ENCODE data around the gene SPESP1. TPM values are rescaled to one million over a fixed set of nuclear protein-coding genes. Genes with fewer than 3 reads are reported as not detected.

SPESP1 gene
- total and polyA plus RNA-seq, 9 of the 15 experiments (the other 6 are each of a cell fraction or from before 2014, with no cell fraction given): not detected

DNA sequence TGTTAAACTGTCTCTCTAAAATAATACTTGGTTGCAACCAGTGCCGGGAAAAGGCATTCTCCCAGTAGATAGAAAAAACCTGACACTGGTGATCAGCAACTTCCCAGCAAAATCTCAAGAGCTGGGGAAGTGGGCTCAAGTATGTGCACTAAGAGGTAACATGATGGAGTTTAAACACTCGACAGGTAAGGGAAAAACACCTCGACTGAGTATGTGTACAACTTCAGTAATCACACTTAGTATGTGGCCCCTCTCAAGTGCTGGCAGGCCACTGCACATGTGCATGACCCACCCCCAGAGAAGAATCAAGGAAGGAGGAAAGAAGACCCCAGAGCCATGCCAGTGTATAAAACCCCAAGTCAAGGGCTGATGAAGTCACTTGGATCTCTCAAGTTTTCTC is 27.4 kb downstream of the SPESP1 start:
- BruUV-seq (replicated peaks): no TSS peak
- no peak overlapping the region for H2AFZ ChIP-seq (ENCODE audit: low read depth, low read length)
- in situ Hi-C loops (cut with MboI) (no loop called here), intact Hi-C loops (cut with micrococcal nuclease) (no loop called here)
- H3K36me3 ChIP-seq (ENCODE audit: control insufficient read depth, insufficient read depth, low read length): no peaks in the 10 kb centered on the region
- no peaks in the 10 kb centered on the region for H3K79me2 ChIP-seq (ENCODE audit: control insufficient read depth, insufficient read depth, low read length)
- no peak overlapping the region for H3K27ac ChIP-seq (ENCODE audit: extremely low read depth, low read depth, low read length)
- no peaks in the 10 kb centered on the region for H3K27me3 ChIP-seq (ENCODE audit: control insufficient read depth in 2 of 2, insufficient read depth in 2 of 2, low read length in 2 of 2)
- no peak overlapping the region for H3K4me3 ChIP-seq
- H3K9me3 ChIP-seq (replicated peaks; ENCODE audit: control insufficient read depth, insufficient read depth, low read depth, low read length): no peaks in the 10 kb centered on the region
- H3K4me1 ChIP-seq (replicated peaks in 1 of 2; ENCODE audit: control insufficient read depth in 2 of 2, insufficient read depth in 2 of 2, low read length in 2 of 2): no peaks in the 10 kb centered on the region
- ChIA-PET POLR2A (no interaction called here), CTCF (ENCODE audit: low intra/inter-chr PET ratio) (no interaction called here)
- ATAC-seq (no peak), FAIRE-seq (no peak), DNase-seq (ENCODE audit: extremely low read depth in 1 of 4, low spot score in 3 of 4) (no peak)
- H4K20me1 ChIP-seq (replicated peaks; ENCODE audit: control insufficient read depth, insufficient read depth, low read length): no peaks in the 10 kb centered on the region
- no peaks in the 10 kb centered on the region for H3K9me1 ChIP-seq (ENCODE audit: control insufficient read depth, insufficient read depth, low read length)
- H3K4me2 ChIP-seq (ENCODE audit: insufficient read depth, low read length): no peak overlapping the region
- TF ChIP-seq EHMT2 (IDR thresholded peaks at IDR 0.05) (no peak), HDAC3 (IDR thresholded peaks at IDR 0.05; ENCODE audit: borderline replicate concordance, partially characterized antibody) (no peak), ZNF75A (CRISPR knock-in tag; IDR thresholded peaks at IDR 0.05) (no peak), GTF2F1 (IDR thresholded peaks at IDR 0.05; ENCODE audit: low read depth, low read length) (no peak), MTF1 (CRISPR knock-in tag; IDR thresholded peaks at IDR 0.05; ENCODE audit: borderline replicate concordance) (no peak), SOX6 (IDR thresholded peaks at IDR 0.05) (no peak), KDM1A (IDR thresholded peaks at IDR 0.05) (no peak), XRCC4 (IDR thresholded peaks at IDR 0.05; ENCODE audit: extremely low read depth, insufficient read depth, insufficient read length) (no peak), CEBPB (tag; IDR thresholded peaks at IDR 0.05) (no peak), ZNF165 (CRISPR knock-in tag; IDR thresholded peaks at IDR 0.05; ENCODE audit: borderline replicate concordance) (no peak), ARNT (IDR thresholded peaks at IDR 0.05) (no peak), CCNT2 (IDR thresholded peaks at IDR 0.05; ENCODE audit: borderline replicate concordance, extremely low read depth, insufficient read length, low read depth, low read length) (no peak), RBM14 (IDR thresholded peaks at IDR 0.05; ENCODE audit: borderline replicate concordance, insufficient read depth, low read depth, low read length) (no peak), PHB2 (IDR thresholded peaks at IDR 0.05; ENCODE audit: low read depth) (no peak)
- TF ChIP-seq, protein P1, sequence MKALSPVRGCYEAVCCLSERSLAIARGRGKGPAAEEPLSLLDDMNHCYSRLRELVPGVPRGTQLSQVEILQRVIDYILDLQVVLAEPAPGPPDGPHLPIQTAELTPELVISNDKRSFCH (CRISPR knock-in tag; IDR thresholded peaks at IDR 0.05): no peak
- TF ChIP-seq, protein P1 (tag; IDR thresholded peaks at IDR 0.05): no peak
- 0% methylated on average over 3 of the region's 3 CpGs for WGBS (ENCODE audit: insufficient coverage, low coverage, missing lambda C conversion rate)
- no peak overlapping the region for H3K9ac ChIP-seq (ENCODE audit: insufficient read depth in 1 of 2, low read depth in 2 of 2, low read length in 2 of 2)

Data from K562 (cell line).